ENCODE results near the gene PEX19. TPM values are rescaled to one million over a fixed set of nuclear protein-coding genes. Genes with fewer than 3 reads are reported as not detected.

PEX19 gene
- polyA plus RNA-seq, 10 donors, result 39.7 to 48.4 (median 43.9) TPM

DNA sequence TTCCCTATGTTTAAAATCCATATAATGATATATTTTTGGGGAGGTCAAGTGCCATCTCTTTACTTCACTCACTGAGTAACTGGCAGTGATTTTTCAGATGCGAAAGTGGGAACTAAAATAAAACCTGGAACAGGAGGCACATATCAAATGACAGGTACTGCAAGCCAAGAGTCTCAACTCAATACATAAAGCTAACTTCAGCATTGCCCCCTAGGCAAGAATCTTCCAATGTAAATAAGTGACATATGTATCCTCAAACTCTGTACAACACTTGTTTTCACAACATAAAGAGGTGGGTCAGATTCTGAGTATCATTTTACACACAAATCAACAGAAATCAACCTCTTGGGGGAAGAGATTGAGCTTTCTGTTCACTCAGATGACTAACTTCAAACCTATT, 40.7 kb downstream of the PEX19 start:
- no peak for DNase-seq

DNA sequence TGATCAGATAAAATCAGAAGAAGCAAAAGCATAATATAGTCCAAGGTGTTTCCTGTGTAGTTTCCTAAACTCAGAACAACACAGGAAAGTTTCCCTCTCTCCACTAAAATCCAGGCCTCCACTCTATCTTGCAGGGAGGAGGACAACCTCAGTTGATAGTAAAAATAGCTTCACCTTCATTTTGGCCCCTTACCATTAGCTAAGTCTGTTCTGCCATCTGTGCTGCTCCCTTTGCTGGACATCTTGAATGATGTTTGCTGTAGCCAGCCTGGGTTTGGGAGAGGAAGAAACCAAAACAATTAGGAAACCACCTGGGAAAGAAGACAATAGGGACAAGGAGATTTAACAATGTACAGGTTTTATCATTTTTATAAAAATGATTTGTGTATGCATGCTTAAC, 41.2 kb downstream of the PEX19 start:
- DNase-seq, result no peak

DNA sequence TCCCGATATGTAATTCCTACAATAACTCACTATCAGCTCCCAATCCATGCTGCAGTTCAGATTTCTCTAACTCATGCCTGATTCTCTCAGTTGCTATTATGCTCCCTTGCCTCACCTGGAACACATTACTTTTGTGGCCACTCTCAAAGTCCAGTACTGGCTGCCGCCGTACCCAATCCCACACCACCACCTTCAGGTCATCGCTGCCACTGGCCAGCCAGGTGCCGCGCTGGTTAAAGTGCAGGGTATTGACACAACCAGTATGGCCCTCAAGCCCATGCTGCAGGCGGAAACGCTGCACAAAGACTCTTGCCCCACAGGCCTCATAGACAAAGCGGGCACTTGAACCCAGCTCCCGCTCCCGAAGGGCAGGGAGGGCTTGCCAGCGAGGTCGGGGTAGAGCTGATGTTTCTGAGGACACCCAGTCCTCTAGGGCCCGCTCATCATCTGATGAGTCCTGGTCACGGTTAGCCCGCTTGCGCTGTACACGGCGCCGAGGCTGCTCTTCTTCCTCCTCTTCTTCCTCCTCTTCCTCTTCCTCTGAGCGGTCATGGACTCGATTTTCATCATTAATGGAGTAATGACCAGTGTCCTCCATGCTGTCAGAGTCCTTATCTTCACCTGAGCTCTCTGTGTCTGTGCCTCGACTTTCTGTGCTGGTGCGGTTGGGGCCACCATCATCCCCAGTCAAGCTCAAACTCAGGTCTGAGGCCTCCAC, 45.2 kb downstream of the PEX19 start:
- DNase-seq, result no peak

DNA sequence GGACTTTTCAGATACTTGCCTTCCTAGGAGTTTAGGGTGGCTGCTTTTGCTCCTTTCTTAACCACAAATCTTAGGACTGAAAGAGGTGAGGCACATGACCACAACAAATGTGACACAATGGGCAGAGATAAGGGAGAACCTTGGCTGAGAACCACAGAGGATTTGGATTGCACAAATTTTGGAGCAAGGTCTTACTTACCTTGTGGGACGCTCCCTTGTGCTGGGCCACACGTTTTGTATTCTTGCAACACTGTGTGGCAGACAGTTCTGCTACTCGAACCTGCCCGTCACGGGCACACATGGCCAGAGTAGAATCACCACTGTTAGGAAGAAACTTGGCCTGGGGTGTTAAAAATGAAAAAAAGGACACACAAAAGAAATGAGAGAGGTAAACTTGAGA, 46.5 kb downstream of the PEX19 start:
- DNase-seq, result no peak

DNA sequence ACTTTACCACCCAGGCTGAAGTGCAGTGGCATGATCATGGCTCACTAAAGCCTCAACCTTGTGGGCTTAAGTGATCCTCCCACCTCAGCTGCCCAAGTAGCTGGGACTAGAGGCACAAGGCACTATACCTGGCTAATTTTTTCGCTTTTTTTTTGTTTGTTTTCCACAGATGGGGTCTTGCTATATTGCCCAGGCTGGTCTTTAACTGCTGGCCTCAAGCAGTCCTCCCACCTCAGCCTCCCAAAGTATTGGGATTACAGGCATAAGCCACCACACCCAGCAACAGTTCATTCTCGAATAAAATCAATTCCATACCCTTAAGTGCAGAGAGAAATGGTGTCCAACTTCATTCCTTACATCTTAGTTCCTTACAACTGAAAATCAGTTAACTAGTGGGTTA, 47.4 kb downstream of the PEX19 start:
- DNase-seq, result no peak

DNA sequence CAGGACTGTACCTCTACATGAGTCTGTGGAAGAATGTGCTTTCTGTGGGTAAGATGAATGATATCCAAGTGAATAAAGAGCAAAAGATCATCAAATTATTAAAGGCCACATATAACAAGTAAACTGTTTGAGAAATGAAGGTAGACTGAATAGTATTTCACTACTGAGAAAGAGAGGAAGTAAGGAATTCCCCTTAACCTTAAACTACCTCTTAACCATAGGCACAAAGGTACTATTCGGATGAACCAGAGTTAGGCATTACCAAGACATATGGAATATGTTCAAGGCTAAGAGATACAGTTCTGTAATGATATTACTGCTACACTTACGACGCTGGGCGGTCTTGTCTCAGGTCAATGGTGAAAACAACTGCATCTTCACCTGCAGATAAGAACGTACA, 48.1 kb downstream of the PEX19 start:
- DNase-seq, result no peak

DNA sequence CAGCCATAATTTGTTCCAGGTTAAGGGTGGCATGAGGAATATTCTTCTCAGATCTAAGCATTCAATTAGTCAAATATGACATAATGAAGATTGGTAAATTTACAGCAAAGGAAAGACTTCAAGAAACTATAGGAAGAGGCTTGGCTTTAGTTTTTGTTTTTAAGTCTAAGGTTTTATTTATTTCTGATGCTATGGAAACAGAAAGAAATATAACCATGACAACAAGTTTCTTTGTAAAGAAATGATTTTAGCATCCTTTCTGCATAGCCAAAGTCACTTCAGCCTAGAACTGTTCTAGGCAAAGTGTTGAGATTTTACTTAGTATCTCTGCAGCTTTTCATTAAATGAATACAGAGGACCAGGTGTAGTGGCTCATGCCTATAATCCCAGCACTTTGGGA, 52.0 kb downstream of the PEX19 start:
- no peak for DNase-seq

DNA sequence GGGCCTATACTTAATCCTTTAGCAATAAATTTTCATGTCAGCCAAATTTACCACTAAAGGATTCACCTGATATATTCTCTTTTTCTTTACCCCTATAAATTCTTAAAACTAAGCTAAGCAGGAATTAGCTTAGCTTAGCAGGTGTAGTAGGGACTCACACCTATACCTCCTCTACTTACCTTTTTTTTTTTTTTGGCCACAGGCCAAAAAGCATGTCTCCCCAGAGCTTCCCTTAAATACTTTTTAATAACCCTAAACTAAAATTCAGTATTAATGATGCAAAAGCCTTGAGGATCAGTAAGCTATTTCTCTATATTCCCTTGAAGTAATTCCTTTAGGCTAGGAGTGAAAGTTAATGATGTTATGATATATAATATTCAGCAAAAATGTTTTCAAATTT, 56.5 kb downstream of the PEX19 start:
- no peak for DNase-seq

DNA sequence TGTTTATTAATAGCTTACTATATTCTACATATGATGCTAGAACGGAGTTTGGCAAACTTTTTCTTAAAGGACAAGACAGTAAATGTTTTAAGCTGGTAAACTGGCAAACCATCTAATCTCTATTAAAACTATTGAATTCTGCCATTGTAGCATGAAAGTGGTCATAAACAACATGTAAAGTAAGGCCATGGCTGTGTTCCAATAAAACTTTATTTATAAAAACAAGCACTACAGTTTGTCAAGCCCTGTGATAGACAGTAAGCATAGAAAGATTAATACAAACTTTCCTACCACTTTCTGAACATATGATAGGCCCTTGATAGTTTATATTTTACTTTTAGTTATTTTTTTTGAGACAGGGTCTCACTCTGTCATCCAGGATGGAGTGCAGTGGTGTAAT, 57.4 kb downstream of the PEX19 start:
- DNase-seq, result no peak

DNA sequence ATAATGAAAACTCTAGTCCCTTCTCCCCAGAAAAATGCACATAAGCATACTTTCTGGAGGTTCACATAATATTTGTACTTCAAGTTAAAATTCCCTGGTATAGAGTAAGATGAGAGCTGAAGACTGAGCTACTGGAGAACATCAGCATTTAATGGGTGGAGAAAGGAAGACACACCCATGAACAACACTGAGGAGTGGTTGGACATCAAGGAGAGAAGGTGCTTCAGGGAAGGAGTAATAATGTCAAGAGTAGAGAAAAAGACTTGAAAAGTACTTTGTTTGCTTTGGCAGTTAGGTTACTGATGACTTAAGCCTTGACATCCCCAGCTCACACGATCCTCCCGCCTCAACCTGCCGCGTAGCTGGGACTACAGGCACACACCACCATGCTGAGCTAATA, 57.9 kb downstream of the PEX19 start:
- DNase-seq, result no peak

Other genes starting within 250 kb of the PEX19 start
- gene KCNJ10, start 215.0 kb downstream of the PEX19 start, polyA plus RNA-seq (ENCODE audit: insufficient read length in 10 of 10), result under 1 TPM; 0.35 to 0.91 (median 0.50) TPM
- gene KCNJ9, start 203.6 kb downstream of the PEX19 start, polyA plus RNA-seq (ENCODE audit: insufficient read length in 10 of 10), result under 1 TPM in 9 of 10 donors, not detected in 1; 0.04 to 0.13 (median 0.08) TPM
- 10 to 100 TPM; 13.6 to 22.9 (median 18.2) TPM for gene IGSF8, start 186.5 kb downstream of the PEX19 start, polyA plus RNA-seq (ENCODE audit: insufficient read length in 10 of 10)
- 100 to 1,000 TPM in 2 of 10 donors, 10 to 100 TPM in 8; 30.5 to 114 (median 76.2) TPM for gene ATP1A2, start 169.4 kb downstream of the PEX19 start, polyA plus RNA-seq (ENCODE audit: insufficient read length in 10 of 10)
- gene ATP1A4, start 133.5 kb downstream of the PEX19 start, polyA plus RNA-seq (ENCODE audit: insufficient read length in 10 of 10), result 1 to 10 TPM in 9 of 10 donors, under 1 TPM in 1; 0.71 to 6.2 (median 2.3) TPM
- gene CASQ1, start 94.6 kb downstream of the PEX19 start, polyA plus RNA-seq (ENCODE audit: insufficient read length in 10 of 10), result 1,000 to 10,000 TPM in 3 of 10 donors, 100 to 1,000 TPM in 7; 185 to 1,204 (median 914) TPM
- 100 to 1,000 TPM; 121 to 156 (median 135) TPM for gene PEA15, start 79.7 kb downstream of the PEX19 start, polyA plus RNA-seq (ENCODE audit: insufficient read length in 10 of 10)
- gene DCAF8, start 22.6 kb downstream of the PEX19 start, polyA plus RNA-seq (ENCODE audit: insufficient read length in 10 of 10), result 100 to 1,000 TPM in 5 of 10 donors, 10 to 100 TPM in 5; 70.9 to 136 (median 93.2) TPM
- 100 to 1,000 TPM; 109 to 178 (median 136) TPM for gene COPA, start 58.1 kb upstream of the PEX19 start, polyA plus RNA-seq (ENCODE audit: insufficient read length in 10 of 10)
- gene NCSTN, start 58.2 kb upstream of the PEX19 start, polyA plus RNA-seq (ENCODE audit: insufficient read length in 10 of 10), result 100 to 1,000 TPM in 4 of 10 donors, 10 to 100 TPM in 6; 80.1 to 117 (median 99.3) TPM
- gene NHLH1, start 81.9 kb upstream of the PEX19 start, polyA plus RNA-seq (ENCODE audit: insufficient read length in 10 of 10), result under 1 TPM; 0.23 to 0.68 (median 0.38) TPM
- gene VANGL2, start 115.4 kb upstream of the PEX19 start, polyA plus RNA-seq (ENCODE audit: insufficient read length in 10 of 10), result 10 to 100 TPM in 3 of 10 donors, 1 to 10 TPM in 7; 7.5 to 18.7 (median 9.6) TPM
- gene SLAMF6, start 238.1 kb upstream of the PEX19 start, polyA plus RNA-seq (ENCODE audit: insufficient read length in 10 of 10), result 1 to 10 TPM in 1 of 10 donors, under 1 TPM in 8, not detected in 1; 0.09 to 3.0 (median 0.15) TPM